Mesothelial cell of epicardium (in vitro differentiated cells): Measurements from ENCODE around the gene SMIM1. TPM values are rescaled to one million over a fixed set of nuclear protein-coding genes. Genes with fewer than 3 reads are reported as not detected.
"Not testable (repeated sequence)": the region's sequence is repeated elsewhere in the genome, so short reads cannot be mapped to it uniquely, and the experiment has no call there.

Source experiments
- DNase-seq, 2 experiments: peaks; one replicate each; pipeline ENCODE4 v3.0.0; 2021; ENCODE audit warnings: low spot score in 2 of 2; ENCODE audit not compliant: unreplicated experiment in 2 of 2
- H3K27ac Mint-ChIP-seq: 2 replicates; pipeline ENCODE4 v1.8.0; 2021; ENCODE audit warnings: mixed read lengths
- H3K27me3 Mint-ChIP-seq: 2 replicates; pipeline ENCODE4 v1.8.0; 2021; ENCODE audit warnings: low read depth, mixed read lengths
- H3K36me3 Mint-ChIP-seq: 2 replicates; pipeline ENCODE4 v1.8.0; 2021; ENCODE audit warnings: mixed read lengths
- H3K4me1 Mint-ChIP-seq: 2 replicates; pipeline ENCODE4 v1.8.0; 2021; ENCODE audit warnings: mixed read lengths
- H3K4me3 Mint-ChIP-seq: 2 replicates; pipeline ENCODE4 v1.8.0; 2021; ENCODE audit warnings: mild to moderate bottlenecking, moderate library complexity, mixed read lengths
- H3K9me3 Mint-ChIP-seq: 2 replicates; pipeline ENCODE4 v1.8.0; 2021; ENCODE audit warnings: mixed read lengths
- total RNA-seq: library from RNA; stranded (reverse); gene quantifications from 3 replicates; pipeline ENCODE4 v1.2.1, GENCODE V29; 2021
- TF ChIP-seq, protein P1 (sequence below): fragments of 200-600 bp; sonication (generic); IDR thresholded peaks from one replicate; pipeline ENCODE4 v1.5.0; 2021; ENCODE audit warnings: antibody characterized with exemption; ENCODE audit not compliant: unreplicated experiment

SMIM1 gene
- total RNA-seq, 1 donor from 2014 or later: 11.6 TPM

DNA sequence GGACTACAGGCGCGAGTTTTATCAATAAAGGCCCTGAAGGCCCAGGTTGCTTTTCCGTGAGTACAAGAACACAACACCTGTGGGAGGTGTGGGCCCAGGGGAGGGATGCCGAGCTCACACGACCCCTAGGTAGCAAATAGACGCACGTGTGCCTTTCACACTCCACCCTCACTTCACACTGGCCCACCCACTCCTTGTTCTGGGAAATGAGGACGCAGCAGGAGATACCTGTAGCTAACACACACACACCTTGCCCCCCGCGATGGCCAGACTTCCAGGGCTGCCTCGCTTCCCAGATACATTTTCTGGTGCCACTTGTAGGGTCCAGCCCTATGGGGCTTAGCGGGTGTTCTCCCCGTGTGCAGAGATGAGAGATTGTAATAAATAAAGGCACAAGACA lies 24.6 kb upstream of the SMIM1 start:
- H3K36me3 Mint-ChIP-seq: no peaks in the 10 kb centered on the region
- H3K27ac Mint-ChIP-seq: no peak overlapping the region
- peaks cover 28% of the 10 kb centered on the region for H3K4me1 Mint-ChIP-seq
- DNase-seq: no peak
- H3K4me3 Mint-ChIP-seq: peak overlapping the region; percentile 80
- H3K27me3 Mint-ChIP-seq: peaks cover 36% of the 10 kb centered on the region
- TF ChIP-seq, protein P1, sequence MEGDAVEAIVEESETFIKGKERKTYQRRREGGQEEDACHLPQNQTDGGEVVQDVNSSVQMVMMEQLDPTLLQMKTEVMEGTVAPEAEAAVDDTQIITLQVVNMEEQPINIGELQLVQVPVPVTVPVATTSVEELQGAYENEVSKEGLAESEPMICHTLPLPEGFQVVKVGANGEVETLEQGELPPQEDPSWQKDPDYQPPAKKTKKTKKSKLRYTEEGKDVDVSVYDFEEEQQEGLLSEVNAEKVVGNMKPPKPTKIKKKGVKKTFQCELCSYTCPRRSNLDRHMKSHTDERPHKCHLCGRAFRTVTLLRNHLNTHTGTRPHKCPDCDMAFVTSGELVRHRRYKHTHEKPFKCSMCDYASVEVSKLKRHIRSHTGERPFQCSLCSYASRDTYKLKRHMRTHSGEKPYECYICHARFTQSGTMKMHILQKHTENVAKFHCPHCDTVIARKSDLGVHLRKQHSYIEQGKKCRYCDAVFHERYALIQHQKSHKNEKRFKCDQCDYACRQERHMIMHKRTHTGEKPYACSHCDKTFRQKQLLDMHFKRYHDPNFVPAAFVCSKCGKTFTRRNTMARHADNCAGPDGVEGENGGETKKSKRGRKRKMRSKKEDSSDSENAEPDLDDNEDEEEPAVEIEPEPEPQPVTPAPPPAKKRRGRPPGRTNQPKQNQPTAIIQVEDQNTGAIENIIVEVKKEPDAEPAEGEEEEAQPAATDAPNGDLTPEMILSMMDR: no peak
- H3K9me3 Mint-ChIP-seq: no peaks in the 10 kb centered on the region

DNA sequence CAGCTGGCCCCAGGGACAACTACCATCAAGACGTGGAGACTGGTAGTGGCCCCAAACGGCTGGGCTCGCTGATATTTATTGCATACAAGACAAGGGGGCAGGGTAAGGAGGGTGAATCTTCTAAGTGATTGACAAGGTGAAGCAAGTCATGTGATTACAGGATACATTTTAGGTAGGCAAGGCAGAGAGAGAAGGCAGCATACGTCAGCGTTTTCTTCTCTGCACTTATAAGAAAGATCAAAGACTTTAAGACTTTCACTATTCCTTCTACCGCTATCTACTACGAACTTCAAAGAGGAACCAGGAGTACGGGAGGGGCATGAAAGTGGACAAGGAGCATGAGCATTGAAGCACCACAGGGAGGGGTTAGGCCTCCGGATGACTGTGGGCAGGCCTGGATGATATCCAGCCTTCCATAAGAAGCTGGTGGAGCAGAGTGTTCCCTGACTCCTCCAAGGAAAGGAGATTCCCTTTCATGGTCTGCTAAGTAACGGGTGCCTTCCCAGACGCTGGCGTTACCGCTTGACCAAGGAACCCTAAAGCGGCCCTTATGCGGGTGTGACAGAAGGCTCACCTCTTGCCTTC lies 24.1 kb upstream of the SMIM1 start:
- peak overlapping the region; percentile 80 for H3K4me3 Mint-ChIP-seq
- H3K9me3 Mint-ChIP-seq, DNase-seq, H3K36me3 Mint-ChIP-seq, H3K27ac Mint-ChIP-seq: not testable (repeated sequence)
- H3K4me1 Mint-ChIP-seq: peaks cover 28% of the 10 kb centered on the region
- H3K27me3 Mint-ChIP-seq: peaks cover 36% of the 10 kb centered on the region

- TF ChIP-seq, protein P1: no peak
- Mint-ChIP-seq H3K36me3 (no peaks in the 10 kb centered on the region), H3K27me3 (peaks cover 42% of the 10 kb centered on the region), H3K4me1 (peaks cover 26% of the 10 kb centered on the region), H3K27ac (no peak overlapping the region), H3K4me3 (no peak overlapping the region), H3K9me3 (no peaks in the 10 kb centered on the region)
- DNase-seq: no peak
Measured at GRCh38 chr1:3749512-3749911, 23.0 kb upstream of the SMIM1 start.

DNA sequence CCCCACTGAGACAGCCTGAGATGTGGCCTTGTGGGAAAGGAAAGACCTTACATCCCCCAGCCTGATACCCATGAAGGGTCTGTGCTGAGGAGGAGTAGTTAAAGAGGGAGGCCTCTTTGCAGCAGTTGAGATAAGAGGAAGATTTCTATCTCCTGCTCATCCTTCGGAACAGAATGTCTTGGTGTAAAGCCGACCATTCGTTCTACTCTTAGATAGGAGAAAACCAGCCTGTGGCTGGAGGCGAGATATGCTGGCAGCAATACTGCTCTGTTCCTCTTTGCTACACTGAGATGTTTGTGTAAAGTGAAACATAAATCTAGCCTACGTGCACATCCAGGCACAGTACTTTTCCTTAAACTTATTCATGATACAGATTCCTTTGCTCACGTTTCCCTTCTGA lies 21.8 kb upstream of the SMIM1 start:
- Mint-ChIP-seq H3K9me3 (no peaks in the 10 kb centered on the region), H3K27me3 (peaks cover 52% of the 10 kb centered on the region), H3K4me1 (peaks cover 14% of the 10 kb centered on the region), H3K4me3 (no peak overlapping the region), H3K27ac (no peak overlapping the region), H3K36me3 (no peaks in the 10 kb centered on the region)
- no peak for DNase-seq
- TF ChIP-seq, protein P1: no peak

DNA sequence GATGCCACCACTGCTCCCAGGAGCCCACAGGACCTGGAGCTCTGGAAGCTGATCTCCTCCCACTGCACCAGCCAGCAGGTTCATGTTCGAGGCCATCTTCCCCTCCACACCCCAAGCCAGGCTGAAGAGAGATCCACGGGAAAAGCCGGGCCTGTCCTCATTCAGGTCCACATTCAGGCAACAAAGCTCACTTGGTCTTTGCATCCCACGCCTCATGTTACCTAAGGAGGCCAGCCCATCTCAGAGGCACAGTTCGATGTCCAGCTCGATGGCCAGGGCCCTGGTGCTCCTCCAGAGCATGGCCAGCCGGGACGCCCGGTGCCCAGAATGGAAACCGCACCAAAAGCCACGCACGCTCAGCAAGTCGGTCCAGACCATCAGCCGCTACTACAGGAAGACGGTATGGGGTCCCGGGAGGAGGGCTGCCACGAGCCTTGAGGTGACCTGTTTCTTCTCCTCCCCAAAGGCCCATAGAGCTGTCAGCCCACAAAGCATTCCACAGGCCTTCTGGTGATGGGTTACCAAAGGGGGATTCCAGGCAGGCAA lies 20.1 kb upstream of the SMIM1 start, which contains the start of gene CCDC27:
CCDC27 (plus strand) TSS at position 51 of the 546 bp plus-strand sequence; CDS start at position 83, 32 bp downstream.
- Mint-ChIP-seq H3K36me3 (no peaks in the 10 kb centered on the region), H3K27ac (no peak within 1 kb of the TSS), H3K9me3 (no peaks in the 10 kb centered on the region), H3K4me1 (peaks cover 6% of the 10 kb centered on the region), H3K27me3 (peaks cover 62% of the 10 kb centered on the region), H3K4me3 (no peak within 1 kb of the TSS)
- DNase-seq: no peak
- TF ChIP-seq, protein P1: no peak

GRCh38 chr1:3753656-3754454 lies 18.7 kb upstream of the SMIM1 start:
- no peak for DNase-seq
- no peak overlapping the region for H3K27ac Mint-ChIP-seq

More at GRCh38 chr1:3753656-3754454, 18.7 kb upstream of the SMIM1 start:
- Mint-ChIP-seq H3K27me3 (peaks cover 67% of the 10 kb centered on the region), H3K4me3 (no peak overlapping the region), H3K9me3 (no peaks in the 10 kb centered on the region), H3K36me3 (no peaks in the 10 kb centered on the region), H3K4me1 (no peaks in the 10 kb centered on the region)
- TF ChIP-seq, protein P1: no peak
